COR-L47 (cell line): ENCODE measurements around the gene GPNMB.
"Not testable (repeated sequence)": the region's sequence is repeated elsewhere in the genome, so short reads cannot be mapped to it uniquely, and the experiment has no call there.

Experiments
- DNase-seq: peaks from one replicate; lab custom pipeline; 2025; lab: John Stamatoyannopoulos, UW

GPNMB gene

DNA sequence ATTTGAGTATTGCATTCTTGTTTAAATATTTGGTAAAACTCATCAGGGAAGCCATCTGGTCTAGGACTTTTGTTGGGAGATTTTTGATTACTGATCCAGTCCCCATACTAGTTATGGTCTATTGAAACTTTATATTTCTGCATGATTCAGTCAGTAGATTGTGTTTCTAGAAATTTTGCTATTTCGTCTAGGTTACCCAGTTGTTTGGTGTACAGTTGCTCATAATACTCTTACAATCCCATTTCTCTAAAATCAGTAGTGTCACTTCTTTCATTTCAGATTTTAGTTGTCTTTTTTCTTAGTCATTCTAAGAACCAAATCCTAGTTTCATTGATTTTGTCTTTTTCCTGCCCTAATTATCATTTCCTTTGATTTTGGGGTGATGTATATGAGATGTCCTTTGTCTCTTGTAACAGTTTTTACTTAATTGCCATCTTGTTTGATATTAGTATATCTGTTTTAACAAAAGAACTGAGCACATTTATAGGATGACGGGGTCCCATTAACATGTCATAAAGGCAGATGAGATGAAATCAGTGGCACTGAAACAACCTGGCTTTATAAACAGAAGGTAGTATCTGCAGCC is 60.5 kb downstream of the GPNMB start:
- DNase-seq = no peak

GRCh38 chr7:23308754-23309153 is 62.2 kb downstream of the GPNMB start:
- DNase-seq = no peak

DNA sequence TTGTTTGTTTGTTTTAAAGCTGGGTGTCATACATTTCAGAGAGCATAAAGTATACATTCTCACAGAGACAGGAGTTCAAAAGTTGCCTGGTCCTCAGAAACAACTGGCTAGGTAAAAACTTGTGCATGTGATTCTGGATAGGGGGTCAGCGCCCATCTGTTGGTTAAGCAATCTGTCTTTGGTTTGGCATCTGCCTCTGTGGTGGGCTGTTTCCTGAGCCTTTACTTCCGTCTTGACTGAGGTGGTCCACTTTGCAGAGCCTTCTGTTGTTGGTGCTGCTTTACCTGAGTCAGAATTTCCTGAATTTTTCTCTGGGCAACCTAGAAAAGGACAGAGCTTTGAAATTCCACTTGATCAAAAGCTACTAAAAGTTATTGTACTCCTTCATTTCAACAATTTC is 65.6 kb downstream of the GPNMB start:
- DNase-seq = not testable (repeated sequence)

- no peak for DNase-seq
Observed at GRCh38 chr7:23315366-23315765, 68.8 kb downstream of the GPNMB start.
